ENCODE measurements around the gene GRB2.

The GRB2 gene

GRCh38 chr17:75345514-75346167, 59.8 kb downstream of the GRB2 start:
- no peak for DNase-seq (ENCODE audit: low read depth)
- TF ChIP-seq CTCF (IDR thresholded peaks at IDR 0.05; ENCODE audit: control insufficient read depth, extremely low read depth, insufficient read depth), result no peak
- H3K4me3 ChIP-seq (ENCODE audit: low read depth, low read length), result no peak overlapping the region

- TF ChIP-seq CTCF (IDR thresholded peaks at IDR 0.05; ENCODE audit: control insufficient read depth, extremely low read depth, insufficient read depth), result no peak
- H3K4me3 ChIP-seq (ENCODE audit: low read depth, low read length), result no peak overlapping the region
- no peak for DNase-seq (ENCODE audit: low read depth)
Measured at GRCh38 chr17:75344666-75345065, 60.8 kb downstream of the GRB2 start.

GRCh38 chr17:75342996-75343395, 62.5 kb downstream of the GRB2 start:
- no peak for TF ChIP-seq CTCF (IDR thresholded peaks at IDR 0.05; ENCODE audit: control insufficient read depth, extremely low read depth, insufficient read depth)
- no peak for DNase-seq (ENCODE audit: low read depth)
- H3K4me3 ChIP-seq (ENCODE audit: low read depth, low read length), result no peak overlapping the region

- no peak overlapping the region for H3K4me3 ChIP-seq (ENCODE audit: low read depth, low read length)
- no peak for TF ChIP-seq CTCF (IDR thresholded peaks at IDR 0.05; ENCODE audit: control insufficient read depth, extremely low read depth, insufficient read depth)
- DNase-seq (ENCODE audit: low read depth), result no peak
Measured at GRCh38 chr17:75341784-75342486, 63.5 kb downstream of the GRB2 start.

- no peak for TF ChIP-seq CTCF (IDR thresholded peaks at IDR 0.05; ENCODE audit: control insufficient read depth, extremely low read depth, insufficient read depth)
- no peak for DNase-seq (ENCODE audit: low read depth)
- no peak overlapping the region for H3K4me3 ChIP-seq (ENCODE audit: low read depth, low read length)
Measured at GRCh38 chr17:75340631-75341030, 64.8 kb downstream of the GRB2 start.

- no peak overlapping the region for H3K4me3 ChIP-seq (ENCODE audit: low read depth, low read length)
- DNase-seq (ENCODE audit: low read depth), result no peak
- no peak for TF ChIP-seq CTCF (IDR thresholded peaks at IDR 0.05; ENCODE audit: control insufficient read depth, extremely low read depth, insufficient read depth)
Measured at GRCh38 chr17:75339971-75340370, 65.5 kb downstream of the GRB2 start.
